Measurements from ENCODE around the gene PRAMEF8.
"Not testable (repeated sequence)": the region's sequence is repeated elsewhere in the genome, so short reads cannot be mapped to it uniquely, and the experiment has no call there.

Gene PRAMEF8

GRCh38 chr1:13285037-13285436 is at the start of gene PRAMEF8:
TSS of gene PRAMEF8 (minus strand) at chr1:13285137. CDS start at chr1:13284091, 1,046 bp downstream.
- not testable (repeated sequence) for DNase-seq

- not testable (repeated sequence) for DNase-seq
These were observed 30.3 kb upstream of the PRAMEF8 start, which contains the start of gene PRAMEF15 for GRCh38 chr1:13315281-13315680. TSS of gene PRAMEF15 (plus strand) at chr1:13315581. CDS start at chr1:13318408, 2,827 bp downstream.

DNA sequence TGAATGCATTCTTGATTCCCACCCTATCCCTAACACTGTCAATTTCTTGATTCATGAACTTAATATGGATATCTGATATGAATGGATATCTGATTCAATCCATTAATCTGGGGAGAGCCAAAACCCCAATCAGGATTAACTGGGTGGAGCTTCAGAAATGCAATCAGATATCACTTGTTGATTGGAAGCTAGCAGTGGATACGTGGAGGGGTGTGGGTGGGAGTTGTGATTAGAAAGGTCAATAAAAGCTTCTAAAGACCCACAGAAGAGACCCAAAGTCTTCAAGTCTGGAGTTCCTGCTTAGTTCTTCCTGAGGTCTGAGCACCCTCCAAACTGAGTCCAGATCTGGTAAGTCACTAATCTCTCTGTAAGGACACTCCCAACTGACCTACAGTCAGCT is 18.3 kb upstream of the PRAMEF8 start, which contains the start of gene PRAMEF33:
Gene PRAMEF33, plus strand, starts transcription at position 301 of the 400 bp plus-strand sequence. CDS start 2,416 bp downstream, outside the sequence.
- not testable (repeated sequence) for DNase-seq

DNA sequence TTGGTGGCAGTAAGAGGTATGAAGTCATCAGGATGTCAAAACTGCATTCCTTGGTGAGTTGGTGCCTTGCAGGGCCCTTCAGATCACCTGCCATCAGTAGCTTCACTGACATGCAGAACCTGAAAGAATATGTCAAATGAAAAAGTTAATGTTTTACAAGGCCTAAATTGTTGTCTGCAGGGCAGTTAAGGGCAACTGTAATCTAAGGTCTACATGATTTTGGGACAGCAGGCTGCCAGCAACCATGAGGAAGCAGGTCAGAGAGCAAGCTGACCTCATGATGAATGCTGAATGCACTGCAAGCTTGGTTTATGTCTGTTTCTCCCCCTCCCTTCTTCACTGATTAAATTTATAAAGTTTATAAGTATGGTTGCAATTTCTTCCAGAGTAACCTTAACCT is 17.3 kb upstream of the PRAMEF8 start:
- not testable (repeated sequence) for DNase-seq

GRCh38 chr1:13298699-13299098 is 13.8 kb upstream of the PRAMEF8 start:
- DNase-seq = not testable (repeated sequence)

DNA sequence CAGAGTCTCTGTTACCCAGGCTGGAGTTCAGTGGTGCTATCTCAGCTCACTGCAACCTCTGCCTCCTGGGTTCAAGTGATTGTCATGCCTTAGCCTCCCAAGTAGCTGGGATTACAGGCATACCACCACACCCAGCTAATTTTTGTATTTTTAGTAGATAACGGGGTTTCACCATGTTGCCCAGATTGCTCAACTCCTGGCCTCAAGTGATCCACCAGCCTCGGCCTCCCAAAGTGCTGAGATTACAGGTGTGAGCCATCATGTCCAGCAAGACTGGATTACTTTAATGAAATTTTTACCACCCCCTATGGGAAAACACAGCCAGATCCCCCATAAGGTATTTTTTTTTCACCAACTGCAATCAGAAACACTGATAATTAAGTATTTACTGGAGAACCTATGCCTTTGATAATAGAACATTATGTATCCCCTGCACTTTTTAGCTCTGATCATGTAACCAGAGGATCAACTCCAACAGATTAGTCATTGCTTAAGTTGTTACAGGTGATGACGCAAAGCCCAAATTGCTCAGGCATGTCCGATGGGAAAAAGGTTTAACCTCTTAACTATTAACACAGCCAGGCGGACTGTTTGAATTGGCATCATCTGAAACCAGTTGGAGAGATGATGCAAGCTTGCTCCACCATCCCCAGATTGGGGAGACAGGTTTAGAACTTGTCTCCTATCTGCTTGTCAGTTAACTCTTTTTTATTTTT is 12.4 kb upstream of the PRAMEF8 start:
- not testable (repeated sequence) for DNase-seq

DNA sequence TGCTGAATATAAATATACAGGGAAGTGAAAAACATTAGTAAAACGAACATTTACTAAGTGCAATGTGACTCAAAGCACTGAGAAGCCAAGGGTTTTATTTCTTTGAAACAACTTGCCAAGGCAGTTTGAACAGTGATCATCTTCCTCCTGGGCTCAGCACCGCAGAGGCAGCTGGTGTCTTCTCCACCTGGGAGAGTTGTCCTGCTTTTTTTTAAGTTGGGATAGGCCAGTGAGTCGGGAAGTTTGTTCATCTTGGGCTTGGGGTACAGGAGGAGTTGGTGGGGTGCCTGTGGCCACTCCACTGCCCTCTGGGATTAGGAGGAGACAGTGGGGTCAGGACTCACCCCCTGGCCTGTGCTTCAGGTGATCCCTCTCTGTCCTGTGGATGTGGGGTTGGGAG is 4.1 kb upstream of the PRAMEF8 start:
- not testable (repeated sequence) for DNase-seq

- not testable (repeated sequence) for DNase-seq
These were observed 5.3 kb downstream of the PRAMEF8 start for GRCh38 chr1:13279617-13280016.

DNA sequence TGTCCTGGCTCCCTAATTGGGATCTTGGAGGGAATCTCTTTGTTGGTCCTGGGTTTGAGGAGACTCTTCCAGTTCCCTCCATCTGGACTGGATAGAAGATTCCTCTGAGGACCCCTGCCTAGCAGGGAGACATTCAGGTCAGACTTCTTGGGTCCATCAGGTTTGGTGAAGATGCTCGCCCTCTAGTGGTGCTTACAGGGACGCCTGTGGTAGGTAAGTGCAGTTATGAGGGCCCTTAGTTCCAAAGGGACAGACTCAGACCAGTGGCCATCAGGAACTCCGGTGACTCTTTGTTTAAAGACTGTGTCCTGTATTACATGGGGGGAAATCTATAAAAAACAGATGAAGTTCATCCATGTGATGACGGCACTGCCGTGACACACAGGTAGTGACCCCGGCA is 7.9 kb downstream of the PRAMEF8 start:
- DNase-seq = not testable (repeated sequence)

GRCh38 chr1:13265124-13265523 is 19.8 kb downstream of the PRAMEF8 start:
- not testable (repeated sequence) for DNase-seq

- not testable (repeated sequence) for DNase-seq
These were observed 31.0 kb downstream of the PRAMEF8 start, which contains the start of gene PRAMEF5 for GRCh38 chr1:13253898-13254297. TSS of gene PRAMEF5 (plus strand) at chr1:13254198. CDS start at chr1:13259269, 5,071 bp downstream.

DNA sequence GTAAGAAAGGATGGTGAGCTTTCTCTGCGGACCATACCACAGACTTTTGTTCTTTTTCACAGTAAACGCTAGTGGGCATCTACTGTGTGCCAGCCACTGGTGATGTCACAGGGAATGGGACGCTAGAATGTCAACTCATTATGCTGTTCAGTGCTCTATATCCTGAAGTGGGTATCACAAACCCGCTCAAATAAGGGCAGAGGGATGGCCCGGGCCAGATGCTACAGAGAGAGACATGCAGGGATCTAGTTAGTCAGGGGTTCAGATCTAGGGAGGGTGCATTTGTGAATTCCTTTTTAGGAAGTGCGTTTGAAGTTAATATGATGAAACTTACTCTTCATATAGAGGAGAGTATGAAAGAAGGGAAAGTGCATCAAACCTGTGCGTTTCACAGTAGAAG is 37.8 kb downstream of the PRAMEF8 start:
- not testable (repeated sequence) for DNase-seq

- not testable (repeated sequence) for DNase-seq
These were observed 38.4 kb downstream of the PRAMEF8 start for GRCh38 chr1:13246554-13246871.

DNA sequence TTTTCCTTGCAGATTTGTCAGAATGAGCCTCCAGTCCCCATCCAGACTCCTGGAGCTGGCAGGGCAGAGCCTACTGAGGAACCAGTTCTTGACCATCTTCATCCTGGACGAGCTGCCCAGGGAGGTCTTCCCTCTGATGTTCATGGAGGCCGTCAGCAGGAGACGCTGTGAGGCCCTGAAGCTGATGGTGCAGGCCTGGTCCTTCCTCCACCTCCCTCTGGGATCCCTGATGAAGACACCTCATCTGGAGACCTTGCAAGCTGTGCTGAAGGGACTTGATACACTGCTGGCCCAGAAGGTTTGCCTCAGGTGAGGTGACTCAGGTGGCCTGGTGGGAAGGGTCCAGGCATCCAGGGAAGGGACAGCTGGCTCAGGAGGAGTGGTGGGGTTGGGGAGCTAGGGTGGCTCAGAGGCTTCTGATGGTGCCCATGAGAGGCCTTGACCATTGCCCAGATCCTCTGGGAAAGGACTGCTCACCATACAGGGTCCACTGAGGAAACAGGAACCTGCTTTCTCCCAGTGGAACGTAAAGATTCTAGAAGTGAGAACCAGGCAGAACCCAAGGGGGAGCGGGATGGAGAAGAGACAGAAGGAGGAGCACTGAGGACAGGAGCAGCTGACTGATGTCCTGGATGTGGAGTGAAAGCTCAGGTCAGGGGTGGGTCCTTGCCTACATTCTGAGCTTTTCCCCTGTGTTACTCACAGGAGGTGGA is 38.9 kb downstream of the PRAMEF8 start:
- not testable (repeated sequence) for DNase-seq

GRCh38 chr1:13243536-13244263 is 41.2 kb downstream of the PRAMEF8 start:
- DNase-seq = not testable (repeated sequence)

DNA sequence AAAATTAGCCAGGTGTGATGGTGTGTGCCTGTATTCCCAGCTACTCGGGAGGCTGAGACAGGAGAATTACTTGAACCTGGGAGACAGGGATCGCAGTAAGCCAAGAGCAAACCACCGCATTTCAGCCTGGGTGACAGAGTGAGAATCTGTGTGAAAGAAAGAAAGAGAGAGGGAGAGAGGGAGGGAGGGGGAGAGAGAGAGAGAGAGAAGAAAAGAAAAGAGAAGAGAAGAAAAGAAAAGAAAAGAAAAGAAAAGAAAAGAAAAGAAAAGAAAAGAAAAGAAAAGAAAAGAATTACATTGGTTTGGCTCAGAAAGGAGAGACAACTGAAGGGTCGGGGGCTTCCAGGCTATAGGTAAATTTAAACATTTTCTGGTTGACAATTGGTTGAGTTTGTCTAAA is 45.3 kb downstream of the PRAMEF8 start:
- DNase-seq = not testable (repeated sequence)

- DNase-seq = not testable (repeated sequence)
These were observed 47.4 kb downstream of the PRAMEF8 start for GRCh38 chr1:13237572-13237971.

DNA sequence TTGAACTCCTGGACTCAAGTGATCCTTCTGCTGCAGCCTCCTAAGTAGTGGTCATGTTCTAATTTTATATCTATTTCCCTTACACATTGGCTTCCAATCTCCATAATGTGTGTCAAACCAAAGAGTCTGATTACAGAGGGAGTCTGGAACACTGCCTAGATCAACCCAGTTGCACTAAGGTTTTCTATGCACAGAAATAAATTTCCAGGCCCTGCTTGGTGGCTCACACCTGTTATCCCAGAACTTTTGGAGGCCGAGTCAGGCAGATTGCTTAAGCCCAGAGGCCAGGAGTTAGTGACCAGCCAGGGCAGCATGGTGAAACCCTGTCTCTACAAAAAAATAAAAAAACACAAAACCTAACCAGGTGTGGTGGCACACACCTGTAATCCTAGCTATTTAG is 50.9 kb downstream of the PRAMEF8 start:
- not testable (repeated sequence) for DNase-seq

DNA sequence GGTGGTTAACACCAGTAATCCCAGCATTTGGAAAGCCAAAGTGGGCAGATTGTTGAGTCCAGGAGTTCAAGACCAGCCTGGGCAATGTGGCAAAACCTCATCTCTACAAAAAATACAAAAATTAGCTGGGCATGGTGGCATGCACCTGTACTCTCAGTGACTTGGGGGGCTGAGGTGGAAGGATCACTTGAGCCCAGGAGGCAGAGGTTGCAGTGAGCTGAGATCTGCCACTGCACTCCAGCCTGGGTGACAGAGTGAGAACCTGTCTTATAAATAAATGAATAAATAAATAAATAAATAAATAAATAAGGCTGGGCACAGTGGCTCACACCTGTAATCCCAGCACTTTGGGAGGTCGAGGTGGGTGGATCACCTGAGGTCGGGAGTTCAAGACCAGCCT is 52.9 kb downstream of the PRAMEF8 start:
- not testable (repeated sequence) for DNase-seq
